HepG2 (cell line): ENCODE data around the gene PANX1.

ENCODE experiments used
- FLYWCH1 ChIP-seq: sonication (generic); formaldehyde crosslinking; IDR thresholded peaks from 2 replicates; pipeline ENCODE4 v1.8.1; 2023; ENCODE audit warnings: mild to moderate bottlenecking, missing genetic modification reagents
- KAT8 ChIP-seq: IDR thresholded peaks from 2 replicates; pipeline ENCODE4 v1.6.1; 2016; ENCODE audit warnings: missing genetic modification reagents, missing compliant biosample characterization
- MAZ ChIP-seq, 2 experiments: sonication (generic) in 1 of 2; formaldehyde crosslinking in 1 of 2; IDR thresholded peaks; 2 replicates each; pipeline versions ENCODE4 v1.5.0 to v1.6.1; 2012 to 2020; ENCODE audit warnings: low read depth in 2 of 2, mild to moderate bottlenecking in 2 of 2, borderline replicate concordance in 1 of 2, improper control_type of control experiment in 1 of 2, low read length in 1 of 2, missing genetic modification reagents in 1 of 2, moderate library complexity in 1 of 2
- POLR2A ChIP-seq, 2 experiments: IDR thresholded peaks; 2 replicates each; pipeline ENCODE4 v1.6.1; 2011; ENCODE audit warnings: low read depth in 2 of 2, low read length in 2 of 2, mild to moderate bottlenecking in 1 of 2, moderate library complexity in 1 of 2; ENCODE audit not compliant: insufficient read depth in 1 of 2
- SP1 ChIP-seq, 2 experiments: fragments of 450-650 bp in 1 of 2; sonication (generic) in 1 of 2; formaldehyde crosslinking in 1 of 2; IDR thresholded peaks; 2 replicates each; pipeline versions ENCODE4 v1.4.0 to v1.6.1; 2016 to 2020; ENCODE audit warnings: missing genetic modification reagents in 1 of 2
- TCF7L2 ChIP-seq: IDR thresholded peaks from 2 replicates; pipeline ENCODE4 v1.6.1; 2011; ENCODE audit warnings: mild to moderate bottlenecking, low read depth, low read length, moderate library complexity
- THAP7 ChIP-seq: sonication (generic); formaldehyde crosslinking; IDR thresholded peaks from 2 replicates; pipeline ENCODE4 v1.8.1; 2023; ENCODE audit warnings: mild to moderate bottlenecking, missing genetic modification reagents
- USF2 ChIP-seq, 2 experiments: sonication (generic) in 1 of 2; formaldehyde crosslinking in 1 of 2; IDR thresholded peaks; 2 replicates each; pipeline versions ENCODE4 v1.5.1 to v1.6.1; 2011 to 2020; ENCODE audit warnings: borderline replicate concordance in 1 of 2, low read depth in 1 of 2, low read length in 1 of 2, mild to moderate bottlenecking in 1 of 2, missing genetic modification reagents in 1 of 2, moderate library complexity in 1 of 2
- ZFP90 ChIP-seq: sonication (generic); formaldehyde crosslinking; IDR thresholded peaks from 2 replicates; pipeline ENCODE4 v1.8.0; 2022; ENCODE audit warnings: missing genetic modification reagents, mild to moderate bottlenecking, inconsistent platforms, borderline replicate concordance
- ZNF232 ChIP-seq: sonication (generic); formaldehyde crosslinking; IDR thresholded peaks from 2 replicates; pipeline ENCODE4 v1.4.0; 2020; ENCODE audit warnings: missing genetic modification reagents, borderline replicate concordance

- TF ChIP-seq FLYWCH1 (CRISPR knock-in tag): no peak
- TF ChIP-seq USF2 (IDR thresholded peaks at IDR 0.05; ENCODE audit: low read depth, low read length): no peak
- no peak for TF ChIP-seq USF2 (CRISPR knock-in tag; IDR thresholded peaks at IDR 0.05; ENCODE audit: borderline replicate concordance)
- TF ChIP-seq SP1 (IDR thresholded peaks at IDR 0.05): no peak
- no peak for TF ChIP-seq SP1 (CRISPR knock-in tag; IDR thresholded peaks at IDR 0.05)
- no peak for TF ChIP-seq THAP7 (CRISPR knock-in tag)
- no peak for TF ChIP-seq ZFP90 (CRISPR knock-in tag)
- no peak for TF ChIP-seq KAT8
- TF ChIP-seq TCF7L2: no peak
- TF ChIP-seq ZNF232 (CRISPR knock-in tag): no peak
- no peak for TF ChIP-seq POLR2A (IDR thresholded peaks at IDR 0.05; ENCODE audit: insufficient read depth in 1 of 2, low read depth in 2 of 2, low read length in 2 of 2)
- no peak for TF ChIP-seq MAZ (IDR thresholded peaks at IDR 0.05; ENCODE audit: borderline replicate concordance, low read depth, low read length)
- TF ChIP-seq MAZ (CRISPR knock-in tag; IDR thresholded peaks at IDR 0.05; ENCODE audit: low read depth): no peak
These were observed 16.3 kb upstream of the PANX1 start for GRCh38 chr11:94112206-94112953.
